ENCODE measurements around the gene TRIM50.

Gene TRIM50

DNA sequence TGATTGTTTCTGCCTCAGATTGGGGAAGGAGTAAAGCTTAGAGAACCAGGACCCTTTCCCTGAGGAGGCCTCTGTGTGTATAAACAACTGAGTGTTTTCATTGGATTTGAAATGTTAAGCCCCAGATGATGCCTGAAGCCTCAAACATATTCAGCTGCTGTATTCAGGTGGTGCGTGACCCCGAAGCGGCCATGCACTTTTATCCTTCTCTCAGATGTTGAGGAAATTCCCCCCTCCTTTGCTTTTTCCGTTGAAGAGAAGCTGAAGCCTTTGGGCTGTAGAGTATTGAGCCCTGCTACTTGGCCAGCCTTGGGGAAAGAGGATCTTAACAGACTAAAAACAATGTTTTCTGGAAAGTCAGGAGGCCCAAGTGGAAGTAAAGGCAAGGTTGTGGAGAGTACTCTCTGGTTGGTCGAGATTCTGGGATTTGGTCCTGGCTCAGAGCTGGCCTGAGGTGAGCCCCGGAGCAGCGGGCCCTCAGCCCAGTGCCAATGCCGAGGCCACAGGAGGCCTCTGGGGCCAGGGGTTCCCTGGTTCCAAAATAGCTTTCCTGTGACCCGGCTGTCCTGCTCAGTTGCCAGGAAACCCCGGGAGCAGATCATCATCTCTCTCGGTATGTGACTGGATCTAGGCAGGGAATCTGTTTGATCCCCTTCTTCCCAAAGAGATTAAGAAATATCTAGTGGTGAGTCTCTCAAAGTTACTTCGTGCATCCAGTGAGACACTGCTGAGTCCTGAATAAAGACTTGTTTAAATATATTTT, 22.6 kb upstream of the TRIM50 start:
- Histone ChIP-seq H3K4me1 (ENCODE audit: control insufficient read depth, insufficient read depth, low read length) (no peaks in the 10 kb centered on the region), H3K4me3 (ENCODE audit: low read length) (no peak overlapping the region), H3K27ac (ENCODE audit: low read length) (no peak overlapping the region), H3K27me3 (ENCODE audit: control insufficient read depth, insufficient read depth, low read length) (no peaks in the 10 kb centered on the region), H3K9me3 (ENCODE audit: control insufficient read depth, insufficient read depth, low read length) (no peaks in the 10 kb centered on the region), H3K36me3 (ENCODE audit: control insufficient read depth, insufficient read depth, low read length) (no peaks in the 10 kb centered on the region)
- WGBS (ENCODE audit: insufficient coverage, insufficient read length) = no CpG with 5 or more reads among the region's 12 CpGs
- no peak for DNase-seq (ENCODE audit: low read depth, low spot score)

DNA sequence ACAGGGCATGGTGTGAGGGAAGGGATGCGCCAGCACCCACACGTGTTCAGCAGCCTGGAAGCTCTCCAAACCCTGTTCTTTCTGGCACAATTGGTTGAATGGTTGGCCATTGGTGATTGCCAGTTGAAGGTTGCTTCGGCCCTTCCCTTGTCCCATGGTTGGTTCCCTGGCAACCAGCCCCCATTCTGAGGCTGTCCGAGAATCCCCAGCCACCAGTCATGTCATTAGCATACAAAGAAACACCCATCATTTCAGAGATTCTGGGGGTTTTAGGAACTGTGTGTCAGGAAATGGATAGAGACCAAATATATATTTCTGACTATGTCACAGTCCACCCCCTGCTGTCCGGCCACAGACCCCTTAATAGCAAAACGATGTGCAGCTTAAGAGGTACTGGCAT, 21.9 kb upstream of the TRIM50 start:
- Histone ChIP-seq H3K4me1 (ENCODE audit: control insufficient read depth, insufficient read depth, low read length) (no peaks in the 10 kb centered on the region), H3K9me3 (ENCODE audit: control insufficient read depth, insufficient read depth, low read length) (no peaks in the 10 kb centered on the region), H3K27ac (ENCODE audit: low read length) (no peak overlapping the region), H3K27me3 (ENCODE audit: control insufficient read depth, insufficient read depth, low read length) (no peaks in the 10 kb centered on the region), H3K36me3 (ENCODE audit: control insufficient read depth, insufficient read depth, low read length) (no peaks in the 10 kb centered on the region), H3K4me3 (ENCODE audit: low read length) (no peak overlapping the region)
- no peak for DNase-seq (ENCODE audit: low read depth, low spot score)
- no CpG with 5 or more reads among the region's 6 CpGs for WGBS (ENCODE audit: insufficient coverage, insufficient read length)

DNA sequence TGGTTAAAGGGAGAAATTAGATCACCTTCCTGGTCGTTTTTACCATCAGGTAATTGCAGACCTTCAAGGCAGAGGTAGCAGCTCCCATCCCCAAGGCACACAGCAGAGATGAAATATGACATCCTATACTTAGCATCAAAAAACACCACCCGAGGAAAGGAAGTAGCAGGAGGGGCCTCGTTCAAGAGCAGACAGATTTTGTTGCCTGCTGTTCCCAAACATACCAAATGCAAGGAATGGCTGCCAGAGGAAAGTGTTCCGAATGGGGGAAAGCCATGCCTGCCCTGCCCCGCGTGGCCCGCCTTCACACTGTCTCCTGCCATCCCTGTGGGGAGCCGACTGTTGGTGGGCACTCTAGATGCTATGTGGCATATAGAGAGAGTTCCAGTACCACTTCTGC, 18.1 kb upstream of the TRIM50 start:
- no peak overlapping the region for H3K4me3 ChIP-seq (ENCODE audit: low read length)
- H3K27me3 ChIP-seq (ENCODE audit: control insufficient read depth, insufficient read depth, low read length) = no peaks in the 10 kb centered on the region
- peaks cover 1% of the 10 kb centered on the region for H3K4me1 ChIP-seq (ENCODE audit: control insufficient read depth, insufficient read depth, low read length)
- H3K9me3 ChIP-seq (ENCODE audit: control insufficient read depth, insufficient read depth, low read length) = no peaks in the 10 kb centered on the region
- no peak overlapping the region for H3K27ac ChIP-seq (ENCODE audit: low read length)
- WGBS (ENCODE audit: insufficient coverage, insufficient read length) = no CpG with 5 or more reads among the region's 8 CpGs
- H3K36me3 ChIP-seq (ENCODE audit: control insufficient read depth, insufficient read depth, low read length) = no peaks in the 10 kb centered on the region
- no peak for DNase-seq (ENCODE audit: low read depth, low spot score)

DNA sequence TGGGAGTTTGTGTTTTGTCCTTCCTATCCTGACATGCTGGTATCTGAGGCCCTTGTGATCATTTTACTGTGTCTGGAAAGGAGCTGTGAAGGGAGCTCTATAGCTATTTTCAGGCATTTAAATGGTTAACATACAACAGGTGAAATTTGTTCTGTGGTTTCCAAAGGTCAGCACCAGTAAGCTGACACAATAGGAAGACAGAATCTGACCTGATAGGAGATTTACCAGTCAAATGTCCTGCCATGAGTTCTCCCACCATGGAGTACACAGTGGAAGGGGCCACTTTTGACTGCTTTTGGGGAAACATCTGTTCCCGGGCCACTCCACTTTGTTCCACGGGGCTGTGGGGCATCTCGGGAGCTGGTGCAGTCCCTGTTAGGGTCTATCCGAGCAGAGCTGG, 17.7 kb upstream of the TRIM50 start:
- no peaks in the 10 kb centered on the region for H3K9me3 ChIP-seq (ENCODE audit: control insufficient read depth, insufficient read depth, low read length)
- H3K4me1 ChIP-seq (ENCODE audit: control insufficient read depth, insufficient read depth, low read length) = peaks cover 1% of the 10 kb centered on the region
- H3K36me3 ChIP-seq (ENCODE audit: control insufficient read depth, insufficient read depth, low read length) = no peaks in the 10 kb centered on the region
- DNase-seq (ENCODE audit: low read depth, low spot score) = no peak
- WGBS (ENCODE audit: insufficient coverage, insufficient read length) = no CpG with 5 or more reads among the region's 4 CpGs
- H3K27ac ChIP-seq (ENCODE audit: low read length) = no peak overlapping the region
- H3K27me3 ChIP-seq (ENCODE audit: control insufficient read depth, insufficient read depth, low read length) = no peaks in the 10 kb centered on the region
- no peak overlapping the region for H3K4me3 ChIP-seq (ENCODE audit: low read length)

DNA sequence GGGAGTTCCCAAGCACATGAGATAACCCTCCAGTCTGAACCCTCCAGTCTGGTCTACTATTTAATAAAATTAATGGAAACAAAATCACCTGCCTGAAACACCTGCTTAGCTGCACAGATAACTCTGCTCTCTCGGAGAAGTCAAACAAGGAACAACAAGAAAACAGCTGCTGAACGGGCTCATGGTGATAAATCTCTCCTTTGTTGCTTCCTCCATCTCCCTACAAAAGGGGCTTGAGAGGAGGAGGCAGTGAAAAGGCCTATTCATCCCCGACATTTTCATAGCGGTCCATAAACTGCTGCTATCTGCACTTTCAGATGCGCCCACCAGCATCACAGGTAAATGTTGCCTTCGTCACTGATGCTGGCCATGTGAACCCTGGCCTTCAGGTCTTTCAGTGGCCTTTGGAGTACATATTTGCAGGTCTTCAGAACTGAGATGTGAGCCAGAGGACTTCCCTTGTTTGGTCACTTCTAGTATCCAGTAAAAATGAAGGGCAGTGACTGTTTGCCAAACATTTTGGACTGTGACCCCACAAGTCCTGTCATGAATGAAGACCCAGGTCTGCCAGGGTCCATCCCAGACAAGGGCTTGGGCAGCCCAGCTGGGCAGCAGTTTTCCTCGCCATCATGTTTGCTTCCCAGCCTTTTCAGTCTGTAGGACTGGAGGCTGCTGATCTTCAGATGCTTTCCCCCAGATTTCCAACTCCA, 15.9 kb upstream of the TRIM50 start:
- no peak for DNase-seq (ENCODE audit: low read depth, low spot score)
- no CpG with 5 or more reads among the region's 7 CpGs for WGBS (ENCODE audit: insufficient coverage, insufficient read length)

DNA sequence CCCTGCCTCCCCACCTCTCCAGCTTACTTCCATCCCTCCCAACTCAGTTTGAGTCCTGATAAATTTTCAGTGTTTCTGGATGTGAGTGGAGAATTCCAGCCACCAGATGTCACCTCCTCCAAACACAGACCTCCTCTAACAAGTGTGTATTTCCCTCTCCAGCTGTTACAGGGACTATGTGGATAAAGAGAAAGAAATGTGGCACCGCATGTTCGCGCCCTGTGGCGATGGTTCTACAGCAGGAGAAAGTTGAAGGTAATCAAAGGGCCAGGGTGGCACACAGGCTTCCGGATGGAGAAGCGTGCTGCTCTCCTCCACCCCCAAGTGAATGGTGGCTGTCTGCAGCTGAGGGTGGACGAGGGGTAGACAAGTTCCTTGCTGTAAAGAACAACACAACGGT, 14.8 kb upstream of the TRIM50 start:
- H3K4me1 ChIP-seq (ENCODE audit: control insufficient read depth, insufficient read depth, low read length) = peaks cover 1% of the 10 kb centered on the region
- H3K36me3 ChIP-seq (ENCODE audit: control insufficient read depth, insufficient read depth, low read length) = no peaks in the 10 kb centered on the region
- DNase-seq (ENCODE audit: low read depth, low spot score) = no peak
- no peak overlapping the region for H3K4me3 ChIP-seq (ENCODE audit: low read length)
- H3K9me3 ChIP-seq (ENCODE audit: control insufficient read depth, insufficient read depth, low read length) = no peaks in the 10 kb centered on the region
- no peaks in the 10 kb centered on the region for H3K27me3 ChIP-seq (ENCODE audit: control insufficient read depth, insufficient read depth, low read length)
- no peak overlapping the region for H3K27ac ChIP-seq (ENCODE audit: low read length)
- no CpG with 5 or more reads among the region's 8 CpGs for WGBS (ENCODE audit: insufficient coverage, insufficient read length)

More for the DNA sequence above, 15.9 kb upstream of the TRIM50 start:
- Histone ChIP-seq H3K9me3 (ENCODE audit: control insufficient read depth, insufficient read depth, low read length) (no peaks in the 10 kb centered on the region), H3K27me3 (ENCODE audit: control insufficient read depth, insufficient read depth, low read length) (no peaks in the 10 kb centered on the region), H3K4me3 (ENCODE audit: low read length) (no peak overlapping the region), H3K36me3 (ENCODE audit: control insufficient read depth, insufficient read depth, low read length) (no peaks in the 10 kb centered on the region), H3K4me1 (ENCODE audit: control insufficient read depth, insufficient read depth, low read length) (peaks cover 1% of the 10 kb centered on the region), H3K27ac (ENCODE audit: low read length) (no peak overlapping the region)

DNA sequence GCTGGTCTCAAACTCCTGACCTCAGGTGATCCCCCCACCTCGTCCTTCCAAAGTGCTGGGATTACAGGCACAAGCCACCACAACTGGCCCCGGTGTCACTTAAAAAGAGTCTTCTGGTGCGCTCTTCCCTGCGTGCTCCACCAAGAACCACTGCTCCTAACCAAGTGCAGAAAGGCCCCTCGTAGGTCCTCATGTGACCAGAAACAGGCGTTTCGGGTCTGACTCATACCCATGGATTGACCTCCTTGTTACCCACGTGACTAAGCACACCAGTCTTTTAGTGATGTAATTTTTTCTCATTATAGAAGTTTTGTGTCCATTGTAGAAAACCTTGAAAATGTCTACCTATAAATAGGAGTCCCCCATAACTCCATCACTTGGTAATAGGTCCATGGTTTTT, 14.0 kb upstream of the TRIM50 start:
- H3K36me3 ChIP-seq (ENCODE audit: control insufficient read depth, insufficient read depth, low read length) = no peaks in the 10 kb centered on the region
- H3K27me3 ChIP-seq (ENCODE audit: control insufficient read depth, insufficient read depth, low read length) = no peaks in the 10 kb centered on the region; the same call in 1 of the 2 replicates
- no peak overlapping the region for H3K4me3 ChIP-seq (ENCODE audit: low read length)
- no peak for DNase-seq (ENCODE audit: low read depth, low spot score)
- WGBS (ENCODE audit: insufficient coverage, insufficient read length) = no CpG with 5 or more reads among the region's 8 CpGs
- no peak overlapping the region for H3K27ac ChIP-seq (ENCODE audit: low read length)
- H3K9me3 ChIP-seq (ENCODE audit: control insufficient read depth, insufficient read depth, low read length) = no peaks in the 10 kb centered on the region
- H3K4me1 ChIP-seq (ENCODE audit: control insufficient read depth, insufficient read depth, low read length) = peaks cover 1% of the 10 kb centered on the region

DNA sequence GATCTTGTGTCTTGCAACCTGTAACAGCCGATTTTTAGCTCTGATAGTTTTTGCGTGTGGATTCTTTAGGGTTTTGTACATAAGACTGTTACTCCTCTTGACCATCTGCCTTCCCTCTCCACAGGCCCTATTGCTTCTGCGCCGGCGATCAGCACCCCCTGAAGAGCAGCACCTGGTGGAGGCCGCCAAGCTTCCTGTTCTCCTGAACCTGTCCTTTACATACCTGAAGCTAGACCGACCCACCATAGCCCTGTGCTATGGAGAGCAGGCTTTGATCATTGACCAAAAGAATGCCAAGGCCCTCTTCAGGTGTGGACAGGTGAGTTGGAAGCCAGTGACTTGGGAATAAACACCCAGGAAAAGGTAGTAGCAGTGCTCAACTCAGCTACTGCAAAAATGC, 12.6 kb upstream of the TRIM50 start:
- Histone ChIP-seq H3K9me3 (ENCODE audit: control insufficient read depth, insufficient read depth, low read length) (no peaks in the 10 kb centered on the region), H3K27ac (ENCODE audit: low read length) (no peak overlapping the region), H3K4me3 (ENCODE audit: low read length) (no peak overlapping the region), H3K27me3 (ENCODE audit: control insufficient read depth, insufficient read depth, low read length) (no peaks in the 10 kb centered on the region; the same call in 1 of the 2 replicates), H3K4me1 (ENCODE audit: control insufficient read depth, insufficient read depth, low read length) (peaks cover 1% of the 10 kb centered on the region), H3K36me3 (ENCODE audit: control insufficient read depth, insufficient read depth, low read length) (no peaks in the 10 kb centered on the region)
- DNase-seq (ENCODE audit: low read depth, low spot score) = no peak
- no CpG with 5 or more reads among the region's 7 CpGs for WGBS (ENCODE audit: insufficient coverage, insufficient read length)

DNA sequence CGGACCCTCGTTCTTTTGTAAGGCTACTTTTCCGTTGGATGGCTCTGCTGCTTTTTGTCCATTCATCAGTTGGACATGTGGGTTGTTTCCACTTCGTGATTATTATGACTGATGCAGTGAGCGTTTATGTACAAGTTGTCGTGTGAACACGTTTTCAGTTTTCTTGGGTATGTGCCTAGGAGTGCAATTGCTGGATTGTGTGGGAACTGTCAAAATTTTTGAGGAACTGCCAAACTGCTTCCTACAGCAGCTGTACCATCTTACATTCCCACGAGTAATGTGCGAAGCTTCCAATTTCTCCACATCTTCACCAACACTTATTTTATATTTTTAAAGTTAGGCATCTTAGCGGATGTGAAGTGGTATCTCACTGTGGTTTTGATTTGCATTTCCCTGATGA, 10.4 kb upstream of the TRIM50 start:
- WGBS (ENCODE audit: insufficient coverage, insufficient read length) = no CpG with 5 or more reads among the region's 10 CpGs
- Histone ChIP-seq H3K4me1 (ENCODE audit: control insufficient read depth, insufficient read depth, low read length) (peaks cover 1% of the 10 kb centered on the region), H3K9me3 (ENCODE audit: control insufficient read depth, insufficient read depth, low read length) (no peaks in the 10 kb centered on the region), H3K4me3 (ENCODE audit: low read length) (no peak overlapping the region), H3K27me3 (ENCODE audit: control insufficient read depth, insufficient read depth, low read length) (no peaks in the 10 kb centered on the region; the same call in 1 of the 2 replicates), H3K27ac (ENCODE audit: low read length) (no peak overlapping the region), H3K36me3 (ENCODE audit: control insufficient read depth, insufficient read depth, low read length) (no peaks in the 10 kb centered on the region)
- DNase-seq (ENCODE audit: low read depth, low spot score) = no peak

DNA sequence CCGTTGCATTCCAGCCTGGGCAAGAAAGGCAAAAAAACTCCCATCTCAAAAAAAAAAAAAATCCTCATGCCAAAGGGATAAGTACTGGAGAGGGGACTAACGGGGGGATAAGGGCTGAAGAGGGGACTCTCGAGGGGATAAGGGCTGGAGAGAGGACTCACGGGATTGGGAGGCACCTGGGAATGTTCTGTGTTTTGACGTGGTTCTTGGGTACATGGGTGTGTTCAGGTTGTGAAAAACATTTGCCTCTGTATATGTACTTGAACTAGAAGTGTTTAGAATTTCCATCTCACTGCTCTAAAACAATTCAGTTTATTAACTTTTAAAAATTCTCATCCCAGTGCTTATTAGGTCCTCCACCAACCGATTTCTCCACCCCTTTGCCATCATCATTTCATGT, 4.6 kb upstream of the TRIM50 start:
- Histone ChIP-seq H3K4me1 (ENCODE audit: control insufficient read depth, insufficient read depth, low read length) (peaks cover 3% of the 10 kb centered on the region; the same call in 1 of the 2 replicates), H3K36me3 (ENCODE audit: control insufficient read depth, insufficient read depth, low read length) (no peaks in the 10 kb centered on the region), H3K9me3 (ENCODE audit: control insufficient read depth, insufficient read depth, low read length) (no peaks in the 10 kb centered on the region), H3K27me3 (ENCODE audit: control insufficient read depth, insufficient read depth, low read length) (no peaks in the 10 kb centered on the region; the same call in 1 of the 2 replicates), H3K4me3 (ENCODE audit: low read length) (no peak overlapping the region), H3K27ac (ENCODE audit: low read length) (no peak overlapping the region)
- DNase-seq (ENCODE audit: low read depth, low spot score) = no peak
- WGBS (ENCODE audit: insufficient coverage, insufficient read length) = no CpG with 5 or more reads among the region's 6 CpGs
